ENCODE data around the gene CNN1. TPM values are rescaled to one million over a fixed set of nuclear protein-coding genes. Genes with fewer than 3 reads are reported as not detected.
"Not testable (repeated sequence)": the region's sequence is repeated elsewhere in the genome, so short reads cannot be mapped to it uniquely, and the experiment has no call there.

Gene CNN1
- total RNA-seq, 2 experiments from 2014 or later = not detected

- H3K4me1 Mint-ChIP-seq (ENCODE audit: low read depth); H3K9me3 Mint-ChIP-seq; H3K4me1 ChIP-seq (ENCODE audit: insufficient read depth, low read length); ATAC-seq (ENCODE audit: poor library complexity); H3K4me3 ChIP-seq (ENCODE audit: low read length); H3K27me3 ChIP-seq (ENCODE audit: control insufficient read depth in 1 of 2, insufficient read depth in 2 of 2, low read length in 2 of 2); H3K4me3 Mint-ChIP-seq; H3K27ac ChIP-seq (ENCODE audit: low read depth in 1 of 2, low read length in 2 of 2); H3K27me3 Mint-ChIP-seq; DNase-seq; CTCF ChIA-PET; H3K36me3 ChIP-seq (ENCODE audit: insufficient read depth, low read length); H3K27ac Mint-ChIP-seq; POLR2A ChIA-PET; H3K36me3 Mint-ChIP-seq (ENCODE audit: low read depth); H3K9me3 ChIP-seq (ENCODE audit: control insufficient read depth in 1 of 2, insufficient read depth in 1 of 2, low read length in 2 of 2); intact Hi-C loops (cut with DNase I, micrococcal nuclease): not testable (repeated sequence)
These were observed 27.0 kb downstream of the CNN1 start for GRCh38 chr19:11565649-11565980.

- Mint-ChIP-seq H3K27me3 (no peaks in the 10 kb centered on the region), H3K9me3 (no peaks in the 10 kb centered on the region), H3K4me1 (ENCODE audit: low read depth) (no peaks in the 10 kb centered on the region), H3K4me3 (no peak overlapping the region), H3K36me3 (ENCODE audit: low read depth) (no peaks in the 10 kb centered on the region), H3K27ac (no peak overlapping the region)
- Histone ChIP-seq H3K36me3 (ENCODE audit: insufficient read depth, low read length) (no peaks in the 10 kb centered on the region), H3K27me3 (ENCODE audit: control insufficient read depth in 1 of 2, insufficient read depth in 2 of 2, low read length in 2 of 2) (no peaks in the 10 kb centered on the region), H3K4me1 (ENCODE audit: insufficient read depth, low read length) (peaks cover 4% of the 10 kb centered on the region), H3K9me3 (ENCODE audit: control insufficient read depth in 1 of 2, insufficient read depth in 1 of 2, low read length in 2 of 2) (no peaks in the 10 kb centered on the region), H3K4me3 (ENCODE audit: low read length) (no peak overlapping the region), H3K27ac (ENCODE audit: low read depth in 1 of 2, low read length in 2 of 2) (no peak overlapping the region)
- DNase-seq (no peak), ATAC-seq (ENCODE audit: poor library complexity) (no peak)
- ChIA-PET POLR2A (no interaction called here), CTCF (no interaction called here)
- intact Hi-C loops (cut with DNase I, micrococcal nuclease) = no loop called here
- no peak for TF ChIP-seq CTCF (IDR thresholded peaks at IDR 0.05)
These were observed 27.5 kb downstream of the CNN1 start for GRCh38 chr19:11566164-11566563.

- CTCF ChIA-PET = no interaction called here
- Mint-ChIP-seq H3K4me3 (no peak overlapping the region), H3K36me3 (ENCODE audit: low read depth) (no peaks in the 10 kb centered on the region), H3K4me1 (ENCODE audit: low read depth) (no peaks in the 10 kb centered on the region), H3K27me3 (no peaks in the 10 kb centered on the region), H3K9me3 (no peaks in the 10 kb centered on the region), H3K27ac (no peak overlapping the region)
- no peak overlapping the region for H3K4me3 ChIP-seq (ENCODE audit: low read length)
- H3K36me3 ChIP-seq (ENCODE audit: insufficient read depth, low read length) = no peaks in the 10 kb centered on the region
- H3K27me3 ChIP-seq (ENCODE audit: control insufficient read depth in 1 of 2, insufficient read depth in 2 of 2, low read length in 2 of 2) = no peaks in the 10 kb centered on the region
- H3K27ac ChIP-seq (ENCODE audit: low read depth in 1 of 2, low read length in 2 of 2) = no peak overlapping the region
- no peaks in the 10 kb centered on the region for H3K9me3 ChIP-seq (ENCODE audit: control insufficient read depth in 1 of 2, insufficient read depth in 1 of 2, low read length in 2 of 2)
- no peak for TF ChIP-seq CTCF (IDR thresholded peaks at IDR 0.05)
- DNase-seq (no peak), ATAC-seq (ENCODE audit: poor library complexity) (no peak)
- H3K4me1 ChIP-seq (ENCODE audit: insufficient read depth, low read length) = peaks cover 4% of the 10 kb centered on the region
- POLR2A ChIA-PET = no interaction called here
- intact Hi-C loops (cut with DNase I, micrococcal nuclease) = no loop called here
These were observed 31.4 kb downstream of the CNN1 start for GRCh38 chr19:11570039-11570462.

- H3K4me1 Mint-ChIP-seq (ENCODE audit: low read depth); H3K27me3 Mint-ChIP-seq; ATAC-seq (ENCODE audit: poor library complexity); POLR2A ChIA-PET; H3K4me3 Mint-ChIP-seq; CTCF ChIA-PET; H3K9me3 Mint-ChIP-seq; H3K27ac ChIP-seq (ENCODE audit: low read depth in 1 of 2, low read length in 2 of 2); H3K4me3 ChIP-seq (ENCODE audit: low read length); H3K27ac Mint-ChIP-seq; H3K9me3 ChIP-seq (ENCODE audit: control insufficient read depth in 1 of 2, insufficient read depth in 1 of 2, low read length in 2 of 2); intact Hi-C loops (cut with DNase I, micrococcal nuclease); H3K27me3 ChIP-seq (ENCODE audit: control insufficient read depth in 1 of 2, insufficient read depth in 2 of 2, low read length in 2 of 2); DNase-seq: not testable (repeated sequence)
- Histone ChIP-seq H3K36me3 (ENCODE audit: insufficient read depth, low read length) (peaks cover 13% of the 10 kb centered on the region), H3K4me1 (ENCODE audit: insufficient read depth, low read length) (peaks cover 11% of the 10 kb centered on the region)
- peaks cover 11% of the 10 kb centered on the region for H3K36me3 Mint-ChIP-seq (ENCODE audit: low read depth)
These were observed 34.7 kb downstream of the CNN1 start for GRCh38 chr19:11573354-11573753.

GRCh38 chr19:11573763-11574162, 35.1 kb downstream of the CNN1 start:
- not testable (repeated sequence) for H3K27ac Mint-ChIP-seq

More at GRCh38 chr19:11573763-11574162, 35.1 kb downstream of the CNN1 start:
- Histone ChIP-seq H3K36me3 (ENCODE audit: insufficient read depth, low read length) (peaks cover 13% of the 10 kb centered on the region), H3K4me1 (ENCODE audit: insufficient read depth, low read length) (peaks cover 15% of the 10 kb centered on the region)
- H3K9me3 Mint-ChIP-seq; DNase-seq; H3K4me1 Mint-ChIP-seq (ENCODE audit: low read depth); H3K4me3 Mint-ChIP-seq; intact Hi-C loops (cut with DNase I, micrococcal nuclease); H3K27me3 Mint-ChIP-seq; H3K4me3 ChIP-seq (ENCODE audit: low read length); H3K9me3 ChIP-seq (ENCODE audit: control insufficient read depth in 1 of 2, insufficient read depth in 1 of 2, low read length in 2 of 2); ATAC-seq (ENCODE audit: poor library complexity); CTCF ChIA-PET; POLR2A ChIA-PET; H3K27me3 ChIP-seq (ENCODE audit: control insufficient read depth in 1 of 2, insufficient read depth in 2 of 2, low read length in 2 of 2); H3K27ac ChIP-seq (ENCODE audit: low read depth in 1 of 2, low read length in 2 of 2): not testable (repeated sequence)
- peaks cover 11% of the 10 kb centered on the region for H3K36me3 Mint-ChIP-seq (ENCODE audit: low read depth)
